ENCODE measurements around the gene ROBO3. TPM values are rescaled to one million over a fixed set of nuclear protein-coding genes. Genes with fewer than 3 reads are reported as not detected.

Gene ROBO3
- total and polyA plus RNA-seq, 10 donors = 13.2 to 43.2 (median 25.4) TPM

- no peak for DNase-seq
- 94 to 98% (median 96%) methylated on average over 2 of the region's 2 CpGs for WGBS, 5 donors
- TF ChIP-seq POLR2A (IDR thresholded peaks at IDR 0.05) (no peak), POLR2AphosphoS5 (IDR thresholded peaks at IDR 0.05) (no peak), CTCF (IDR thresholded peaks at IDR 0.05 in 8 of 11, conservative IDR thresholded peaks at IDR 0.05 in 3 of 11) (no peak)
- no peaks in the 10 kb centered on the region for H3K36me3 ChIP-seq
- H3K27ac ChIP-seq = no peak overlapping the region
- no peak overlapping the region for H3K4me3 ChIP-seq
- H3K27me3 ChIP-seq (replicated peaks in 1 of 7) = peaks cover 0 to 27% (median 0%) of the 10 kb centered on the region in 7 donors
- no peaks in the 10 kb centered on the region for H3K9me3 ChIP-seq
- H3K4me1 ChIP-seq = peaks cover 0 to 10% (median 6%) of the 10 kb centered on the region in 6 donors
- intact Hi-C loops (cut with DNase I; ENCODE audit: low total_unique reads) = no loop called here
Measured at GRCh38 chr11:124831897-124832296, 33.3 kb upstream of the ROBO3 start.

GRCh38 chr11:124832571-124832970 is 32.7 kb upstream of the ROBO3 start:
- no peak overlapping the region for H3K4me3 ChIP-seq
- no peaks in the 10 kb centered on the region for H3K9me3 ChIP-seq
- 74 to 82% (median 79%) methylated on average over 4 of the region's 4 CpGs for WGBS, 5 donors
- no peak for DNase-seq
- peaks cover 0 to 30% (median 0%) of the 10 kb centered on the region in 7 donors for H3K27me3 ChIP-seq (replicated peaks in 1 of 7)
- intact Hi-C loops (cut with DNase I; ENCODE audit: low total_unique reads) = no loop called here
- no peaks in the 10 kb centered on the region for H3K36me3 ChIP-seq
- peaks cover 0 to 15% (median 11%) of the 10 kb centered on the region in 6 donors for H3K4me1 ChIP-seq
- TF ChIP-seq CTCF (IDR thresholded peaks at IDR 0.05 in 8 of 11, conservative IDR thresholded peaks at IDR 0.05 in 3 of 11) (no peak), POLR2AphosphoS5 (IDR thresholded peaks at IDR 0.05) (no peak), POLR2A (IDR thresholded peaks at IDR 0.05) (no peak)
- H3K27ac ChIP-seq = no peak overlapping the region

- Histone ChIP-seq H3K27me3 (replicated peaks in 1 of 7) (peaks cover 11 to 45% (median 21%) of the 10 kb centered on the region in 7 donors), H3K4me3 (no peak overlapping the region), H3K36me3 (no peaks in the 10 kb centered on the region), H3K9me3 (no peaks in the 10 kb centered on the region), H3K27ac (no peak overlapping the region), H3K4me1 (peaks cover 7 to 27% (median 21%) of the 10 kb centered on the region in 6 donors)
- 80 to 93% (median 81%) methylated on average over 3 of the region's 3 CpGs for WGBS, 5 donors
- DNase-seq = no peak
- intact Hi-C loops (cut with DNase I; ENCODE audit: low total_unique reads) = no loop called here
- TF ChIP-seq POLR2A (IDR thresholded peaks at IDR 0.05) = no peak
- no peak for TF ChIP-seq POLR2AphosphoS5 (IDR thresholded peaks at IDR 0.05)
- TF ChIP-seq CTCF (IDR thresholded peaks at IDR 0.05 in 8 of 11, conservative IDR thresholded peaks at IDR 0.05 in 3 of 11) = no peak
Measured at GRCh38 chr11:124834526-124835180, 30.6 kb upstream of the ROBO3 start.

- Histone ChIP-seq H3K27me3 (replicated peaks in 1 of 7) (peaks cover 11 to 58% (median 33%) of the 10 kb centered on the region in 7 donors), H3K27ac (peak overlapping the region in 1 of 8 donors; percentile 64), H3K36me3 (no peaks in the 10 kb centered on the region), H3K4me3 (peak overlapping the region in 2 of 8 donors; percentile 38 to 62), H3K4me1 (peaks cover 11 to 33% (median 25%) of the 10 kb centered on the region in 6 donors), H3K9me3 (no peaks in the 10 kb centered on the region)
- DNase-seq = no peak
- no peak for TF ChIP-seq POLR2AphosphoS5 (IDR thresholded peaks at IDR 0.05)
- no peak for TF ChIP-seq CTCF (IDR thresholded peaks at IDR 0.05 in 8 of 11, conservative IDR thresholded peaks at IDR 0.05 in 3 of 11)
- TF ChIP-seq POLR2A (IDR thresholded peaks at IDR 0.05) = no peak
- intact Hi-C loops (cut with DNase I; ENCODE audit: low total_unique reads) = loop anchor here (2.0 kb wide), 1 partner anchor 167 kb away; no protein-coding TSS in a partner anchor
- WGBS, 5 donors = 86 to 93% (median 90%) methylated on average over 8 of the region's 8 CpGs
Measured at GRCh38 chr11:124835918-124836317, 29.3 kb upstream of the ROBO3 start.

Measured in spleen (tissue), 11 donors.